Panc1 (cell line): ENCODE results near the gene DIDO1.

Experiments
- CTCF ChIP-seq: fragments of 450-650 bp; IDR thresholded peaks from 2 replicates; pipeline ENCODE4 v1.5.1; 2017; ENCODE audit warnings: mild to moderate bottlenecking
- POLR2AphosphoS5 ChIP-seq: IDR thresholded peaks from 2 replicates; pipeline ENCODE4 v1.6.1; 2012; ENCODE audit warnings: mild to moderate bottlenecking, low read depth, low read length, moderate library complexity
- REST ChIP-seq, 2 experiments: IDR thresholded peaks; 2 replicates each; pipeline ENCODE4 v1.6.1; 2011 to 2012; ENCODE audit warnings: low read depth in 2 of 2, control low read depth in 1 of 2, low read length in 1 of 2, mild to moderate bottlenecking in 1 of 2, moderate library complexity in 1 of 2; ENCODE audit not compliant: insufficient read depth in 1 of 2
- SIN3A ChIP-seq: IDR thresholded peaks from 2 replicates; pipeline ENCODE4 v1.6.1; 2012; ENCODE audit warnings: low read depth, mild to moderate bottlenecking, low read length, moderate library complexity, borderline replicate concordance; ENCODE audit not compliant: insufficient read depth
- TCF7L2 ChIP-seq: IDR thresholded peaks from 2 replicates; pipeline ENCODE4 v1.6.1; 2011; ENCODE audit warnings: mild to moderate bottlenecking, low read depth, low read length, inconsistent platforms

GRCh38 chr20:62844182-62844581 lies 82.1 kb downstream of the DIDO1 start:
- TF ChIP-seq CTCF, result no peak
- no peak for TF ChIP-seq REST (IDR thresholded peaks at IDR 0.05; ENCODE audit: insufficient read depth in 1 of 2, low read depth in 2 of 2, low read length in 1 of 2)
- TF ChIP-seq POLR2AphosphoS5, result no peak
- no peak for TF ChIP-seq SIN3A
- TF ChIP-seq TCF7L2, result no peak
